ENCODE measurements around the gene SLC48A1.

DNA sequence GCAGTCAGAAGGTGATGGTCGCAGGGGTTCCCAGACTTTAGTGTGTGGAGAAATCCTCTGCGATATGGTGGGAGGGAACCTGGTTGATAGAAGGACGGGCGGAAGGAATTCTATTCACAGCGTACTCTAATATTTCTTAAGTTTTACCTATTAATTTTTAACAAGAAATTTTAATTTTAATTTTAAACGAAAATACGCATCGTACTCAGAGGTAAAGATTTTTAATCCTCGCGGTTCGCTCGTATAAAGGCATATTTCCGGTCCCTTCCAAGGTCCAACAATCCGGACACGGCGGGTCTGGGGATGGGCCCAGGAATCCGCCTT lies 338 bp upstream of the SLC48A1 start:
- TF ChIP-seq, protein P1, sequence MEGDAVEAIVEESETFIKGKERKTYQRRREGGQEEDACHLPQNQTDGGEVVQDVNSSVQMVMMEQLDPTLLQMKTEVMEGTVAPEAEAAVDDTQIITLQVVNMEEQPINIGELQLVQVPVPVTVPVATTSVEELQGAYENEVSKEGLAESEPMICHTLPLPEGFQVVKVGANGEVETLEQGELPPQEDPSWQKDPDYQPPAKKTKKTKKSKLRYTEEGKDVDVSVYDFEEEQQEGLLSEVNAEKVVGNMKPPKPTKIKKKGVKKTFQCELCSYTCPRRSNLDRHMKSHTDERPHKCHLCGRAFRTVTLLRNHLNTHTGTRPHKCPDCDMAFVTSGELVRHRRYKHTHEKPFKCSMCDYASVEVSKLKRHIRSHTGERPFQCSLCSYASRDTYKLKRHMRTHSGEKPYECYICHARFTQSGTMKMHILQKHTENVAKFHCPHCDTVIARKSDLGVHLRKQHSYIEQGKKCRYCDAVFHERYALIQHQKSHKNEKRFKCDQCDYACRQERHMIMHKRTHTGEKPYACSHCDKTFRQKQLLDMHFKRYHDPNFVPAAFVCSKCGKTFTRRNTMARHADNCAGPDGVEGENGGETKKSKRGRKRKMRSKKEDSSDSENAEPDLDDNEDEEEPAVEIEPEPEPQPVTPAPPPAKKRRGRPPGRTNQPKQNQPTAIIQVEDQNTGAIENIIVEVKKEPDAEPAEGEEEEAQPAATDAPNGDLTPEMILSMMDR (IDR thresholded peaks at IDR 0.05; ENCODE audit: extremely low read depth in 1 of 2, insufficient read depth in 1 of 2, low read depth in 1 of 2, low read length in 2 of 2) = no peak
- TF ChIP-seq GATA2 (IDR thresholded peaks at IDR 0.05; ENCODE audit: insufficient read depth, insufficient read length, low read depth, low read length) (no peak), POLR2AphosphoS5 (IDR thresholded peaks at IDR 0.05; ENCODE audit: insufficient read depth, low read depth, low read length) (no peak), EZH2 (IDR thresholded peaks at IDR 0.05; ENCODE audit: borderline replicate concordance, low read depth, low read length, severe bottlenecking) (no peak)
- TF ChIP-seq, protein P2, sequence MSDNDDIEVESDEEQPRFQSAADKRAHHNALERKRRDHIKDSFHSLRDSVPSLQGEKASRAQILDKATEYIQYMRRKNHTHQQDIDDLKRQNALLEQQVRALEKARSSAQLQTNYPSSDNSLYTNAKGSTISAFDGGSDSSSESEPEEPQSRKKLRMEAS (IDR thresholded peaks at IDR 0.05; ENCODE audit: insufficient read depth, insufficient read length) = no peak

Measured in endothelial cell of umbilical vein (primary cell).